Panc1 (cell line): ENCODE data around the gene TJP3. TPM values are rescaled to one million over a fixed set of nuclear protein-coding genes. Genes with fewer than 3 reads are reported as not detected.

ENCODE experiments used
- ATAC-seq: fragments of 200-7000 bp; cut with Tn5 transposase; 2 replicates; pipeline ENCODE4 v1.9.1; 2020; ENCODE audit warnings: mild to moderate bottlenecking, moderate library complexity
- BruUV-seq: library from RNA; stranded (reverse); fragments of 400-500 nt; replicated peaks from 2 replicates; lab custom pipeline; 2021; lab: Mats Ljungman, UMichigan
- CTCF ChIA-PET: fragments of 300-600 bp; sonication (Branson Sonifier 250); formaldehyde crosslinking; loops from one replicate; lab custom pipeline; 2022; ENCODE audit warnings: antibody characterized with exemption; lab: Charles Lee
- POLR2A ChIA-PET: fragments of 300-600 bp; sonication (Branson Sonifier 250); formaldehyde crosslinking; loops from one replicate; lab custom pipeline; 2022; ENCODE audit warnings: antibody characterized with exemption; lab: Charles Lee
- DNase-seq: peaks from one replicate; pipeline ENCODE4 v3.0.0-alpha.2; 2010; ENCODE audit warnings: low read depth, low spot score
- H3K27ac ChIP-seq: 2 replicates; pipeline ENCODE4 v1.5.1; 2011; ENCODE audit warnings: mild to moderate bottlenecking, low read length, inconsistent platforms
- H3K27me3 ChIP-seq: fragments of 200-500 bp; sonication (Bioruptor generic); 2 replicates; pipeline ENCODE4 v1.6.0; 2014; ENCODE audit warnings: low read length, inconsistent platforms; ENCODE audit not compliant: control insufficient read depth, insufficient read depth
- H3K36me3 ChIP-seq: fragments of 200-500 bp; sonication (Bioruptor generic); 2 replicates; pipeline ENCODE4 v1.5.1; 2014; ENCODE audit warnings: inconsistent platforms, mild to moderate bottlenecking, low read length, moderate library complexity; ENCODE audit not compliant: control insufficient read depth, insufficient read depth
- H3K4me1 ChIP-seq: 2 replicates; pipeline ENCODE4 v1.5.1; 2011; ENCODE audit warnings: inconsistent platforms, mild to moderate bottlenecking, low read length, moderate library complexity; ENCODE audit not compliant: control insufficient read depth, insufficient read depth
- H3K4me3 ChIP-seq, 2 experiments: 2 replicates each; pipeline ENCODE4 v1.5.1; 2011 to 2012; ENCODE audit warnings: low read depth in 2 of 2, low read length in 2 of 2, mild to moderate bottlenecking in 2 of 2, inconsistent platforms in 1 of 2, moderate library complexity in 1 of 2
- H3K9me3 ChIP-seq: fragments of 200-500 bp; sonication (Bioruptor generic); 2 replicates; pipeline ENCODE4 v1.5.1; 2014; ENCODE audit warnings: low read depth, mild to moderate bottlenecking, inconsistent platforms, low read length, moderate library complexity; ENCODE audit not compliant: control insufficient read depth, insufficient read depth
- POLR2AphosphoS5 ChIP-seq: IDR thresholded peaks from 2 replicates; pipeline ENCODE4 v1.6.1; 2012; ENCODE audit warnings: mild to moderate bottlenecking, low read depth, low read length, moderate library complexity
- SIN3A ChIP-seq: IDR thresholded peaks from 2 replicates; pipeline ENCODE4 v1.6.1; 2012; ENCODE audit warnings: low read depth, mild to moderate bottlenecking, low read length, moderate library complexity, borderline replicate concordance; ENCODE audit not compliant: insufficient read depth
- TCF7L2 ChIP-seq: IDR thresholded peaks from 2 replicates; pipeline ENCODE4 v1.6.1; 2011; ENCODE audit warnings: mild to moderate bottlenecking, low read depth, low read length, inconsistent platforms
- in situ Hi-C: cut with HindIII; loops from 2 replicates; pipeline ENCODE4 v1.10.0; 2016; ENCODE audit warnings: low sequenced_read_pairs, low pct_unique_long_range_greater_than_20kb
- intact Hi-C: fragments of 100-400 bp; cut with micrococcal nuclease; formaldehyde crosslinking; loops from one replicate; pipeline ENCODE4 v1.10.0; 2022; ENCODE audit not compliant: unreplicated experiment
- total RNA-seq: library from RNA; stranded (reverse); gene quantifications from one replicate; pipeline ENCODE4 v1.2.1, GENCODE V29; 2021; ENCODE audit not compliant: unreplicated experiment
- TF ChIP-seq, protein P1 (sequence below): fragments of 450-650 bp; IDR thresholded peaks from 2 replicates; pipeline ENCODE4 v1.5.1; 2017; ENCODE audit warnings: mild to moderate bottlenecking
- TF ChIP-seq, protein P2 (sequence below), 2 experiments: IDR thresholded peaks; 2 replicates each; pipeline ENCODE4 v1.6.1; 2011 to 2012; ENCODE audit warnings: low read depth in 2 of 2, control low read depth in 1 of 2, low read length in 1 of 2, mild to moderate bottlenecking in 1 of 2, moderate library complexity in 1 of 2; ENCODE audit not compliant: insufficient read depth in 1 of 2

The TJP3 gene
- total RNA-seq, 1 experiment from 2014 or later: 2.7 TPM

DNA sequence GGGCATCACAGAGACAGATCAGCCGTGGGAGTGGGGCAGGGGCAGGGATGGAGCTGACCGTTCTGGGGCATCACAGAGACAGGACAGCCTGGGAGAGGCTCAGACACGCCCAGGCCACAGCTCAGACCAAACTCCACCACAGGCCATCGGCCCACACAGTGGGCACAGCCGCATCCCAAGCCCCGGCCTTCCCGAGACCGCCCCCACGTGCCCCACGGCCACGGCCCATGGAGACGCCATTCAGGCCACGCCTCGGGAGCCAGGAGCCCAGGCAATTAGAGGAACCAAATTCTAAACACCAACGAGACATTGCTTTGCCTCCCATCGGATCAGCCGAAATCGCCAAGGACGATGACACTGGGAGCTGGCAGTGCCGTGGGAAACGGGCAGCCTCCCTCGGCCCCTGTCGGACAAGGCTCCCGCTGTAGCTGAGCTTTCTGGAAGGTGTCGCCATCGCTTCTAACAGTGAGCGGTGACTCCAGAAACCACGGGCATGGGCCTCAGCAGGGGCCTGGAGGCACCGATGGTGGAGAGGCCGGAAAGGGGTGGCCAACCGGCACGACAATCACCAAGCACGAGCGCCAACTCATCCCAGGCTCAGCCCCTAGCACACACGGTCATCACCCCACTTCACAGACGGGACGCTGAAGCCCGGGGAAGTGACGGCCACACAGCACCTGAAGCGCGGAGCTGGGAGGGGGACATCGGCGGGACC is 10.4 kb upstream of the TJP3 start:
- DNase-seq (no peak), ATAC-seq (no peak)
- ChIA-PET POLR2A (interaction anchor here (0.6 kb wide), 1 partner anchor 278 kb away, joined by 9 read pairs; no protein-coding TSS in a partner anchor), CTCF (interaction anchor here (0.6 kb wide), 1 partner anchor 24 kb away, joined by 3 read pairs; no protein-coding TSS in a partner anchor)
- Histone ChIP-seq H3K27me3 (no peaks in the 10 kb centered on the region), H3K4me3 (no peak overlapping the region), H3K9me3 (no peaks in the 10 kb centered on the region), H3K36me3 (no peaks in the 10 kb centered on the region), H3K27ac (no peak overlapping the region), H3K4me1 (no peaks in the 10 kb centered on the region)
- BruUV-seq: no TSS peak
- intact Hi-C loops (no loop called here), in situ Hi-C loops (no loop called here)
- TF ChIP-seq, protein P1, sequence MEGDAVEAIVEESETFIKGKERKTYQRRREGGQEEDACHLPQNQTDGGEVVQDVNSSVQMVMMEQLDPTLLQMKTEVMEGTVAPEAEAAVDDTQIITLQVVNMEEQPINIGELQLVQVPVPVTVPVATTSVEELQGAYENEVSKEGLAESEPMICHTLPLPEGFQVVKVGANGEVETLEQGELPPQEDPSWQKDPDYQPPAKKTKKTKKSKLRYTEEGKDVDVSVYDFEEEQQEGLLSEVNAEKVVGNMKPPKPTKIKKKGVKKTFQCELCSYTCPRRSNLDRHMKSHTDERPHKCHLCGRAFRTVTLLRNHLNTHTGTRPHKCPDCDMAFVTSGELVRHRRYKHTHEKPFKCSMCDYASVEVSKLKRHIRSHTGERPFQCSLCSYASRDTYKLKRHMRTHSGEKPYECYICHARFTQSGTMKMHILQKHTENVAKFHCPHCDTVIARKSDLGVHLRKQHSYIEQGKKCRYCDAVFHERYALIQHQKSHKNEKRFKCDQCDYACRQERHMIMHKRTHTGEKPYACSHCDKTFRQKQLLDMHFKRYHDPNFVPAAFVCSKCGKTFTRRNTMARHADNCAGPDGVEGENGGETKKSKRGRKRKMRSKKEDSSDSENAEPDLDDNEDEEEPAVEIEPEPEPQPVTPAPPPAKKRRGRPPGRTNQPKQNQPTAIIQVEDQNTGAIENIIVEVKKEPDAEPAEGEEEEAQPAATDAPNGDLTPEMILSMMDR: no peak
- TF ChIP-seq, protein P2, sequence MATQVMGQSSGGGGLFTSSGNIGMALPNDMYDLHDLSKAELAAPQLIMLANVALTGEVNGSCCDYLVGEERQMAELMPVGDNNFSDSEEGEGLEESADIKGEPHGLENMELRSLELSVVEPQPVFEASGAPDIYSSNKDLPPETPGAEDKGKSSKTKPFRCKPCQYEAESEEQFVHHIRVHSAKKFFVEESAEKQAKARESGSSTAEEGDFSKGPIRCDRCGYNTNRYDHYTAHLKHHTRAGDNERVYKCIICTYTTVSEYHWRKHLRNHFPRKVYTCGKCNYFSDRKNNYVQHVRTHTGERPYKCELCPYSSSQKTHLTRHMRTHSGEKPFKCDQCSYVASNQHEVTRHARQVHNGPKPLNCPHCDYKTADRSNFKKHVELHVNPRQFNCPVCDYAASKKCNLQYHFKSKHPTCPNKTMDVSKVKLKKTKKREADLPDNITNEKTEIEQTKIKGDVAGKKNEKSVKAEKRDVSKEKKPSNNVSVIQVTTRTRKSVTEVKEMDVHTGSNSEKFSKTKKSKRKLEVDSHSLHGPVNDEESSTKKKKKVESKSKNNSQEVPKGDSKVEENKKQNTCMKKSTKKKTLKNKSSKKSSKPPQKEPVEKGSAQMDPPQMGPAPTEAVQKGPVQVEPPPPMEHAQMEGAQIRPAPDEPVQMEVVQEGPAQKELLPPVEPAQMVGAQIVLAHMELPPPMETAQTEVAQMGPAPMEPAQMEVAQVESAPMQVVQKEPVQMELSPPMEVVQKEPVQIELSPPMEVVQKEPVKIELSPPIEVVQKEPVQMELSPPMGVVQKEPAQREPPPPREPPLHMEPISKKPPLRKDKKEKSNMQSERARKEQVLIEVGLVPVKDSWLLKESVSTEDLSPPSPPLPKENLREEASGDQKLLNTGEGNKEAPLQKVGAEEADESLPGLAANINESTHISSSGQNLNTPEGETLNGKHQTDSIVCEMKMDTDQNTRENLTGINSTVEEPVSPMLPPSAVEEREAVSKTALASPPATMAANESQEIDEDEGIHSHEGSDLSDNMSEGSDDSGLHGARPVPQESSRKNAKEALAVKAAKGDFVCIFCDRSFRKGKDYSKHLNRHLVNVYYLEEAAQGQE (IDR thresholded peaks at IDR 0.05; ENCODE audit: insufficient read depth in 1 of 2, low read depth in 2 of 2, low read length in 1 of 2): no peak

DNA sequence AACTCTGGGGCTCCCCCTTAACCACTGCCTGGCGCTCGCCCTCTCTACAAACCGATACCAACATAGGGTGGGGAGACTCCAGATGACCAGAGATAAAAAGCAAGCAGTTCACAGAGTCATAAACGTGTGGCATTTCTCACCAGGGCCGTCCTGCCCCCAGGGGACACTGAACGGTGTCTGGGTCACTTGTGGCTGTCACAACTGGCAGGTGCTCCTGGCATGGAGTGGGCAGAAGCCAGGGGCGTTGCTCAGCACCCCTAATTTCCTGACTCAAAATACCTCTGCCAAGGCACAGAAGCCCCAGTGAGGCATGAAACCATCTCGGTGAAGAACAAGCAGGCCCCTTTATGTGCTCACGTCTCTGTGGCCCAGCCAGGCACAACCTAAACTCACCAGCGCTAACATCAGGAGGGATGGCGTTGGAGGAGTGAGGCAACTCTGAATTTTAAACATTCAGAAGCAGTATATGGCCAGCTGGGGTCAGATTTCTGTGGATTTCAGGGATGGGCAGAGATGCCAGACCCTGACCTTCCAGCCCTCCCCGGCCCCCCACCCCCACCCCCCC is 9.7 kb upstream of the TJP3 start:
- in situ Hi-C loops: no loop called here
- no peaks in the 10 kb centered on the region for H3K36me3 ChIP-seq
- intact Hi-C loops: no loop called here
- no peaks in the 10 kb centered on the region for H3K27me3 ChIP-seq
- H3K4me3 ChIP-seq: no peak overlapping the region
- ChIA-PET POLR2A (interaction anchor here (0.6 kb wide), 1 partner anchor 277 kb away, joined by 9 read pairs; no protein-coding TSS in a partner anchor), CTCF (interaction anchor here (0.6 kb wide), 1 partner anchor 24 kb away, joined by 3 read pairs; no protein-coding TSS in a partner anchor)
- no peak overlapping the region for H3K27ac ChIP-seq
- ATAC-seq: no peak
- no peak for DNase-seq
- BruUV-seq: TSS peak; percentile 73
- H3K9me3 ChIP-seq: no peaks in the 10 kb centered on the region
- TF ChIP-seq POLR2AphosphoS5: no peak
- no peak for TF ChIP-seq TCF7L2
- TF ChIP-seq, protein P2 (IDR thresholded peaks at IDR 0.05; ENCODE audit: insufficient read depth in 1 of 2, low read depth in 2 of 2, low read length in 1 of 2): no peak
- TF ChIP-seq SIN3A: no peak
- TF ChIP-seq, protein P1: no peak
- H3K4me1 ChIP-seq: no peaks in the 10 kb centered on the region
